ENCODE results near the gene LRRC8C. TPM values are rescaled to one million over a fixed set of nuclear protein-coding genes. Genes with fewer than 3 reads are reported as not detected.

Gene LRRC8C
- total and polyA plus RNA-seq, 2 donors (not counting 1 experiment from before 2014, with no cell fraction given): 3.9 to 6.8 TPM

- Histone ChIP-seq H3K36me3 (replicated peaks in 1 of 2; ENCODE audit: control extremely low read depth in 1 of 2, control insufficient read depth in 1 of 2, extremely low read depth in 1 of 2, insufficient read depth in 2 of 2, low read length in 1 of 2) (no peaks in the 10 kb centered on the region), H3K27me3 (replicated peaks in 1 of 4; ENCODE audit: control extremely low read depth in 1 of 4, control insufficient read depth in 3 of 4, insufficient read depth in 4 of 4, low read length in 3 of 4) (no peaks in the 10 kb centered on the region), H2AFZ (ENCODE audit: insufficient read depth, low read depth, low read length, poor library complexity, severe bottlenecking) (no peak overlapping the region), H3K79me2 (ENCODE audit: control insufficient read depth, insufficient read depth, low read length) (no peaks in the 10 kb centered on the region), H3K4me3 (ENCODE audit: control extremely low read depth in 1 of 5, extremely low read depth in 1 of 5, insufficient read depth in 1 of 5, low read depth in 2 of 5, low read length in 4 of 5) (no peak overlapping the region), H3K9ac (ENCODE audit: low read length) (no peak overlapping the region), H4K20me1 (ENCODE audit: control insufficient read depth, insufficient read depth, low read length, poor library complexity, severe bottlenecking) (no peaks in the 10 kb centered on the region), H3K4me1 (ENCODE audit: control insufficient read depth in 2 of 2, insufficient read depth in 2 of 2, low read length in 2 of 2) (peaks cover 16 to 19% of the 10 kb centered on the region in 2 donors), H3K27ac (ENCODE audit: low read length in 2 of 2) (no peak overlapping the region), H3K4me2 (replicated peaks; ENCODE audit: low read depth, low read length, poor library complexity, severe bottlenecking) (no peak overlapping the region), H3K9me3 (ENCODE audit: control extremely low read depth in 1 of 3, control insufficient read depth in 2 of 3, insufficient read depth in 1 of 3, low read length in 2 of 3) (no peaks in the 10 kb centered on the region)
- TF ChIP-seq CTCF (IDR thresholded peaks at IDR 0.05) (no peak), EZH2 (IDR thresholded peaks at IDR 0.05; ENCODE audit: borderline replicate concordance, insufficient read depth, low read depth, low read length, poor library complexity, severe bottlenecking) (no peak)
- no peak overlapping the region for H3K4me3 Mint-ChIP-seq
- ChIA-PET CTCF (interaction anchor here (0.9 to 1.8 kb wide), 2 partner anchors 9 to 233 kb away, joined by 3 to 14 read pairs; no protein-coding TSS in a partner anchor), POLR2A (no interaction called here)
- intact Hi-C loops (cut with micrococcal nuclease): no loop called here
- no peaks in the 10 kb centered on the region for H3K27me3 Mint-ChIP-seq
- H3K27ac Mint-ChIP-seq: no peak overlapping the region
- no peaks in the 10 kb centered on the region for H3K9me3 Mint-ChIP-seq (ENCODE audit: insufficient read depth)
- peaks cover 16% of the 10 kb centered on the region for H3K4me1 Mint-ChIP-seq
- DNase-seq: no peak
- ATAC-seq (ENCODE audit: low read depth): no peak
These were observed 120.8 kb downstream of the LRRC8C start for GRCh38 chr1:89753761-89754160.

GRCh38 chr1:89754518-89754917 is 121.6 kb downstream of the LRRC8C start:
- Histone ChIP-seq H3K36me3 (replicated peaks in 1 of 2; ENCODE audit: control extremely low read depth in 1 of 2, control insufficient read depth in 1 of 2, extremely low read depth in 1 of 2, insufficient read depth in 2 of 2, low read length in 1 of 2) (no peaks in the 10 kb centered on the region), H2AFZ (ENCODE audit: insufficient read depth, low read depth, low read length, poor library complexity, severe bottlenecking) (no peak overlapping the region), H3K4me3 (ENCODE audit: control extremely low read depth in 1 of 5, extremely low read depth in 1 of 5, insufficient read depth in 1 of 5, low read depth in 2 of 5, low read length in 4 of 5) (no peak overlapping the region), H3K27ac (ENCODE audit: low read length in 2 of 2) (no peak overlapping the region), H3K4me1 (ENCODE audit: control insufficient read depth in 2 of 2, insufficient read depth in 2 of 2, low read length in 2 of 2) (peaks cover 16 to 19% of the 10 kb centered on the region in 2 donors), H4K20me1 (ENCODE audit: control insufficient read depth, insufficient read depth, low read length, poor library complexity, severe bottlenecking) (no peaks in the 10 kb centered on the region), H3K27me3 (replicated peaks in 1 of 4; ENCODE audit: control extremely low read depth in 1 of 4, control insufficient read depth in 3 of 4, insufficient read depth in 4 of 4, low read length in 3 of 4) (no peaks in the 10 kb centered on the region), H3K4me2 (replicated peaks; ENCODE audit: low read depth, low read length, poor library complexity, severe bottlenecking) (no peak overlapping the region), H3K79me2 (ENCODE audit: control insufficient read depth, insufficient read depth, low read length) (no peaks in the 10 kb centered on the region), H3K9ac (ENCODE audit: low read length) (no peak overlapping the region), H3K9me3 (ENCODE audit: control extremely low read depth in 1 of 3, control insufficient read depth in 2 of 3, insufficient read depth in 1 of 3, low read length in 2 of 3) (no peaks in the 10 kb centered on the region)
- Mint-ChIP-seq H3K4me1 (peaks cover 16% of the 10 kb centered on the region), H3K27ac (no peak overlapping the region), H3K27me3 (no peaks in the 10 kb centered on the region), H3K4me3 (no peak overlapping the region), H3K9me3 (ENCODE audit: insufficient read depth) (no peaks in the 10 kb centered on the region)
- 83% methylated on average over 1 of the region's 2 CpGs for WGBS (ENCODE audit: insufficient coverage)
- ChIA-PET CTCF (interaction anchor here (1.0 kb wide), 1 partner anchor 8 kb away, joined by 3 read pairs; no protein-coding TSS in a partner anchor), POLR2A (no interaction called here)
- no peak for TF ChIP-seq EZH2 (IDR thresholded peaks at IDR 0.05; ENCODE audit: borderline replicate concordance, insufficient read depth, low read depth, low read length, poor library complexity, severe bottlenecking)
- TF ChIP-seq CTCF (IDR thresholded peaks at IDR 0.05): no peak
- ATAC-seq (ENCODE audit: low read depth): no peak
- DNase-seq: no peak
- intact Hi-C loops (cut with micrococcal nuclease): no loop called here
